NB4 (cell line): ENCODE data around the gene FUZ.
A peak's percentile ranks its signal among the peaks of the same experiment; 100 is the strongest.

ENCODE experiments used
- CTCF ChIP-seq: IDR thresholded peaks from one replicate; pipeline ENCODE4 v1.5.1; 2012; ENCODE audit warnings: low read depth, low read length
- MYC ChIP-seq: IDR thresholded peaks from 2 replicates; pipeline ENCODE4 v1.6.1; 2011; ENCODE audit warnings: low read depth, low read length
- POLR2A ChIP-seq: IDR thresholded peaks from 2 replicates; pipeline ENCODE4 v1.6.1; 2011; ENCODE audit warnings: mild to moderate bottlenecking; ENCODE audit not compliant: insufficient read length; ENCODE audit errors: extremely low read depth
- TF ChIP-seq, protein P1 (sequence below): IDR thresholded peaks from 2 replicates; pipeline ENCODE4 v1.6.1; 2011; ENCODE audit warnings: low read depth, low read length

GRCh38 chr19:49844138-49845095, 31.3 kb upstream of the FUZ start:
- no peak for TF ChIP-seq CTCF
- TF ChIP-seq POLR2A: no peak
- peak; percentile 76 for TF ChIP-seq MYC
- TF ChIP-seq, protein P1, sequence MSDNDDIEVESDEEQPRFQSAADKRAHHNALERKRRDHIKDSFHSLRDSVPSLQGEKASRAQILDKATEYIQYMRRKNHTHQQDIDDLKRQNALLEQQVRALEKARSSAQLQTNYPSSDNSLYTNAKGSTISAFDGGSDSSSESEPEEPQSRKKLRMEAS: 0 out of 2 replicates have a peak, but pooled peaks have one; percentile 53
